Body of pancreas (tissue), 4 donors: ENCODE results near the gene OSER1.

ENCODE experiments used
- CTCF ChIP-seq, 7 experiments: fragments of 450-650 bp in 4 of 7; fragments of 200-600 bp in 3 of 7; sonication (generic) in 3 of 7; IDR thresholded peaks; one replicate each; pipeline ENCODE4 v1.5.1; 2016 to 2019; ENCODE audit warnings: antibody characterized with exemption in 7 of 7
- POLR2A ChIP-seq, 3 donors: fragments of 450-650 bp; IDR thresholded peaks; one replicate each; pipeline ENCODE4 v1.6.1; 2016; ENCODE audit warnings: antibody characterized with exemption in 3 of 3, mild to moderate bottlenecking in 2 of 3

- no peak for TF ChIP-seq POLR2A (IDR thresholded peaks at IDR 0.05)
- no peak for TF ChIP-seq CTCF (IDR thresholded peaks at IDR 0.05)
Observed at GRCh38 chr20:44221368-44221954, 10.9 kb upstream of the OSER1 start.
